Measurements from ENCODE around the gene MCAM. TPM values are rescaled to one million over a fixed set of nuclear protein-coding genes. Genes with fewer than 3 reads are reported as not detected.

The MCAM gene
- total and polyA plus RNA-seq, 8 donors = 59.5 to 149 (median 114) TPM

DNA sequence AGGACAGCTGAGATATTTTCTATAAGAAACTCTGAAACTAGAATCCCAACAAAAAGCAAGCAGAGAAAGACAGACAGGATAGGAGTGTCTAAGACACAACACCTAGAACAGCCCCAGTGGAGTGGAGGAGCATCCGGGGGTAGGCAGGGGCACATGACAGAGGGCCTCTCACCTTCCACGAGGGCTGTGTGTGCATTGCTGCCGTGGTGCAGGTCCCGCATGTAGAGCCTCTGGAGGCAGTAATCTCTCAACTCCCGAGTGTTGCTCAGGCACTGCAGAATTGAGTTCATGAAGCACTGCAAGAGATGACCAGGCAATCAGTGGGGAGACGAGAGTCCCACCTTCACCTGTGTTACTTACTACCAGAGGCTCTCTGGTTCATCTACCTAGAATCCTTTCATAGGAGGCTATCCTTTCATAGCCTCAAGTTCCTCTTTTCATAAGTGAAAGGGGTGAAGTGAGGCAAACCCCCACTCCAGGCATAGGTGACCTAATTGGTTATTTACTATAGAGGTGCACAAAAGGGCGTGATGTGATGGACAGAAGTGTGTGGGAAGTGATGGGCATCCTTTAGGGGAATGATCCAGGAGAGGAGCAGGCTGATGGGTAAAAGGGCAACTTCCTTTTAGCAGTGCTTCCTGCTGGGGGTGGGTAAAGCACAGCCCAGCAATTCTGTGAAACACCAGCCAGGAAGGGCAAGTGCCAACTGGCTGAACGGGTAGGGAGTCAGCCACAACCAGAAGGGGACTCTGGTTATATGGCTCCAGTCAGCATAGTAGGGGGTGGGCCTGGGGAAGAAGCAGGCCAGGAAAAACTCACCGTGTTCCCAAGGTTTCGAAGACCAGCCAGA, 42.7 kb upstream of the MCAM start:
- TF ChIP-seq CTCF (IDR thresholded peaks at IDR 0.05) = no peak
- DNase-seq (no peak), ATAC-seq (no peak)
- Histone ChIP-seq H3K4me1 (peaks cover 7 to 38% of the 10 kb centered on the region in 2 donors), H3K27ac (no peak overlapping the region), H3K36me3 (no peaks in the 10 kb centered on the region), H3K9me3 (no peaks in the 10 kb centered on the region), H3K4me3 (no peak overlapping the region), H3K27me3 (peaks cover 0 to 42% of the 10 kb centered on the region in 2 donors)
- intact Hi-C loops (cut with DNase I) = loop anchor here in 1 of 2 donors (5.0 kb wide), 1 partner anchor 113 kb away; no protein-coding TSS in a partner anchor

DNA sequence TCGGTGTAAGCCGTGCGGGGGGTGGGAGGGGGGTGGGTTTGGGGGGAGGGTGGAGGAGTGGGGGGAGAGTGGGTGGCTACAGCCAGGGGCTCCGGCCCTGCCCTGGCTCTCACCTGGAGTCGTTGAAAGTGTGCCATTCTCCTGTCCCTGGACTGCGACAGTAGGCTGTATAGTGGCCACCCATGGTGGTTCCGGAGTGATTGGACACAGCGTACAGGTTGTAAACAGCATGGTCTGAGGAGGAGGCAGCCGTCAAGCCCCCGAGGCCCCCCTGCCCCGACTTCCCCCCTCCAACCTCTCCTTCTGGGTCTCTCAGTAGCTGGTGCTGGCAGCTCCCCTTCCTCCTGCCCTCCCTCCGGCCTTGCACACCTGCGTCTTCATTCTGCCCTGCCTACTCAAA, 40.1 kb upstream of the MCAM start:
- intact Hi-C loops (cut with DNase I) = loop anchor here in 1 of 2 donors (5.0 kb wide), 1 partner anchor 115 kb away; no protein-coding TSS in a partner anchor
- Histone ChIP-seq H3K9me3 (no peaks in the 10 kb centered on the region), H3K36me3 (no peaks in the 10 kb centered on the region), H3K27me3 (peaks cover 0 to 18% of the 10 kb centered on the region in 2 donors), H3K4me1 (peaks cover 0 to 24% of the 10 kb centered on the region in 2 donors), H3K4me3 (peak overlapping the region; percentile 49), H3K27ac (peak overlapping the region in 1 of 2 donors; percentile 71)
- DNase-seq (no peak), ATAC-seq (no peak)
- no peak for TF ChIP-seq CTCF (IDR thresholded peaks at IDR 0.05)

GRCh38 chr11:119356349-119357031, 39.6 kb upstream of the MCAM start:
- Histone ChIP-seq H3K4me3 (peak overlapping the region; percentile 49), H3K36me3 (no peaks in the 10 kb centered on the region), H3K27ac (peak overlapping the region; percentile 62 to 71), H3K9me3 (no peaks in the 10 kb centered on the region), H3K4me1 (peaks cover 0 to 18% of the 10 kb centered on the region in 2 donors), H3K27me3 (peaks cover 0 to 23% of the 10 kb centered on the region in 2 donors)
- intact Hi-C loops (cut with DNase I) = loop anchor here in 1 of 2 donors (5.0 kb wide), 1 partner anchor 116 kb away; no protein-coding TSS in a partner anchor
- ATAC-seq = peak; percentile 92
- peak; percentile 87 to 92 for TF ChIP-seq CTCF (IDR thresholded peaks at IDR 0.05)
- peak; percentile 78 to 94 (median 88) for DNase-seq

DNA sequence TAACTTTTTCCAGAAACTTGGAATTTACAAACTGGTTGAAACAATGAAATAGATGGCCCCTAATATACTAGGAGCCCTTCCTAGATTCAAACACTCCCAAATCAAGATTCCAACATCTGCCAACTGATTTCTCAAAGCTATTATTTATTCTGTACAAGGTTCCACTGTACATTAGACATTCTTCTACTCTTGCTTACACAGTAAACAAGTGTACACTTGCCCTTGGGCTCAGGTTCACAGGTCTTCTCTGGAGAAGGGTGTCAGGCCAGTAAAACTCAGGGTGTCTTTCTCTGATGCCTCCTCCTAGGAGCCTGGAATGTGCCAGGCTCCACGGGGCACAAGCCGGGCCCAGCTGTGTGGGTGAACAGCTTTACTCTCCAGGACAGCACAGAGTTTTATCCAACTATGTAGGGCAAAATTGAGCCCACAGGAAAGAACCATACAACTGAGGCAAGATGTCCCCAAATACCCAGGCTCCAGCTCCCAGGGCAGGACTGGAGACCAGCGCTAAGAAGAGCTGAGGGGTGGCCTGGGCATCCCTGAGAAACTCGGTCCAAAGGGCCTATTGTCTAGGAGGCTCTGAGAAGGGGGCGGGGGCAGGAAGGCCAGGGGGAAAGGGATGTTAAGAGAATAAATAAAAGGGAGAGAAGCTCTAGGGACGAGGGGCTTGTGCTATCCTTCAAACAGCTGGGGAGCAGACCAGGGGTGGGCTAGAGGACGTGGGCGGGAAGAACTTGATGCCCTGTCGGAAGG, 38.3 kb upstream of the MCAM start:
- Histone ChIP-seq H3K36me3 (no peaks in the 10 kb centered on the region), H3K27me3 (peaks cover 0 to 27% of the 10 kb centered on the region in 2 donors), H3K4me1 (peaks cover 0 to 9% of the 10 kb centered on the region in 2 donors), H3K27ac (no peak overlapping the region), H3K4me3 (no peak overlapping the region), H3K9me3 (no peaks in the 10 kb centered on the region)
- DNase-seq (no peak), ATAC-seq (no peak)
- intact Hi-C loops (cut with DNase I) = loop anchor here in 1 of 2 donors (5.0 kb wide), 1 partner anchor 117 kb away; no protein-coding TSS in a partner anchor
- no peak for TF ChIP-seq CTCF (IDR thresholded peaks at IDR 0.05)

All from left lung (tissue), 10 donors.